ENCODE measurements around the gene EPC1. TPM values are rescaled to one million over a fixed set of nuclear protein-coding genes. Genes with fewer than 3 reads are reported as not detected.
"Not testable (repeated sequence)": the region's sequence is repeated elsewhere in the genome, so short reads cannot be mapped to it uniquely, and the experiment has no call there.

Gene EPC1
- total and polyA plus RNA-seq, 2 of the 8 experiments (the other 6 are each of a cell fraction or from before 2014, with no cell fraction given) = 23.7 to 42.3 TPM

DNA sequence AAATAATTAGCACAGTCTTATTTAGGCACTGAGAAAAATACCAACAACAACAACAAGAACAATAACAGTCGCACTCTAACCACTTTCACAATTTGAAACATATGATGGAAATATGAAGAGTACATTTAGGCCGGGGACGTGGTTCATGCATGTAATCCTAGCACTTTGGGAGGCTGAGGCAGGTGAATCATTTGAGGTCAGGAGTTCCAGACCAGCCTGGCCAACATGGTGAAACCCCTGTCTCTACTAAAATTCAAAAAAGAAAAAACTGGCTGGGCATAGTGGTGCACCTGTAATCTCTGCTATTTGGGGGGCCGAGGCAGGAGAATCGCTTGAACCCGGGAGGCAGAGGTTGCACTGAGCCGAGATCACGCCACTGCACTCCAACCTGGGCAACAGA, 18.4 kb upstream of the EPC1 start:
- WGBS, 2 experiments (ENCODE audit: extremely low coverage in 1 of 2, insufficient coverage in 1 of 2, insufficient read length in 1 of 2, insufficient replicate concordance in 2 of 2, low coverage in 1 of 2, low lambda C conversion rate in 2 of 2, missing lambda C conversion rate in 1 of 2) = 96% methylated on average over 5 of the region's 8 CpGs; no CpG with 5 or more reads in 1 of the 2 experiments
- H4K5ac ChIP-seq (ENCODE audit: insufficient read length, low read depth, low read length); H3K4me3 ChIP-seq (ENCODE audit: extremely low read depth in 1 of 4, insufficient read depth in 2 of 4, low read depth in 3 of 4, low read length in 4 of 4); H2BK5ac ChIP-seq (ENCODE audit: low read depth, low read length); H3K9ac ChIP-seq (replicated peaks in 1 of 4; ENCODE audit: extremely low read depth in 1 of 4, low read depth in 3 of 4, low read length in 3 of 4); POLR2A ChIA-PET (ENCODE audit: partially characterized antibody); H3K14ac ChIP-seq (ENCODE audit: insufficient read length); H3K27ac ChIP-seq (ENCODE audit: low read depth, low read length); H3K23me2 ChIP-seq (ENCODE audit: low read depth, low read length); H4K8ac ChIP-seq (ENCODE audit: extremely low read depth, insufficient read depth, low read length); H3K18ac ChIP-seq (ENCODE audit: extremely low read depth, low read length); H4K91ac ChIP-seq (replicated peaks; ENCODE audit: insufficient read length, low read length); H2AFZ ChIP-seq (ENCODE audit: low read length); H2AK5ac ChIP-seq (ENCODE audit: low read depth, low read length); H3K27me3 ChIP-seq (replicated peaks in 1 of 4; ENCODE audit: control insufficient read depth in 3 of 4, extremely low read depth in 1 of 4, insufficient read depth in 3 of 4, low read length in 3 of 4); CTCF ChIA-PET (ENCODE audit: partially characterized antibody); H3K4me2 ChIP-seq (ENCODE audit: insufficient read depth in 1 of 2, low read depth in 2 of 2, low read length in 2 of 2); H4K20me1 ChIP-seq (replicated peaks in 1 of 2; ENCODE audit: control insufficient read depth in 1 of 2, insufficient read depth in 2 of 2, low read length in 2 of 2); H3K23ac ChIP-seq (ENCODE audit: insufficient read length); FAIRE-seq; H2BK20ac ChIP-seq (ENCODE audit: low read length); DNase-seq (ENCODE audit: low read depth in 1 of 2, low spot score in 2 of 2); H2BK12ac ChIP-seq (ENCODE audit: low read depth, low read length); H3K4ac ChIP-seq (replicated peaks; ENCODE audit: insufficient read length, low read depth, low read length); H3K36me3 ChIP-seq (ENCODE audit: control insufficient read depth in 2 of 4, insufficient read depth in 4 of 4, low read length in 3 of 4); H2BK120ac ChIP-seq (replicated peaks; ENCODE audit: low read depth, low read length); H3K9me3 ChIP-seq (ENCODE audit: insufficient read depth in 2 of 2, low read depth in 1 of 2, low read length in 1 of 2); H3K56ac ChIP-seq (replicated peaks; ENCODE audit: insufficient read length, low read depth, low read length); H3K79me1 ChIP-seq (ENCODE audit: low read depth, low read length); H2BK15ac ChIP-seq (ENCODE audit: low read length): not testable (repeated sequence)
- Histone ChIP-seq H3K4me1 (replicated peaks in 1 of 4; ENCODE audit: control insufficient read depth in 3 of 4, insufficient read depth in 4 of 4, low read length in 3 of 4) (peaks cover 0 to 10% (median 1%) of the 10 kb centered on the region in 4 experiments; a peak in 3 of 7 replicates), H3K79me2 (ENCODE audit: control insufficient read depth in 1 of 2, insufficient read depth in 2 of 2, low read length in 2 of 2) (peaks cover 0 to 16% of the 10 kb centered on the region in 2 experiments; a peak in 2 of 4 replicates)

All from H1 (cell line).